GM12864 (cell line): ENCODE results near the gene RUFY2.
"Not testable (repeated sequence)": the region's sequence is repeated elsewhere in the genome, so short reads cannot be mapped to it uniquely, and the experiment has no call there.

Source experiments
- DNase-seq: peaks from one replicate; pipeline ENCODE4 v3.0.0-alpha.2; 2011; ENCODE audit warnings: low read depth
- H3K4me3 ChIP-seq: 2 replicates; pipeline ENCODE4 v1.5.1; 2011; ENCODE audit warnings: mild to moderate bottlenecking, low read depth, low read length, control low read depth
- TF ChIP-seq, protein P1 (sequence below): IDR thresholded peaks from 2 replicates; pipeline ENCODE4 v1.5.1; 2011; ENCODE audit warnings: low read depth, mild to moderate bottlenecking, moderate library complexity, low read length, control low read depth, inconsistent platforms; ENCODE audit errors: missing control alignments

RUFY2 gene

DNA sequence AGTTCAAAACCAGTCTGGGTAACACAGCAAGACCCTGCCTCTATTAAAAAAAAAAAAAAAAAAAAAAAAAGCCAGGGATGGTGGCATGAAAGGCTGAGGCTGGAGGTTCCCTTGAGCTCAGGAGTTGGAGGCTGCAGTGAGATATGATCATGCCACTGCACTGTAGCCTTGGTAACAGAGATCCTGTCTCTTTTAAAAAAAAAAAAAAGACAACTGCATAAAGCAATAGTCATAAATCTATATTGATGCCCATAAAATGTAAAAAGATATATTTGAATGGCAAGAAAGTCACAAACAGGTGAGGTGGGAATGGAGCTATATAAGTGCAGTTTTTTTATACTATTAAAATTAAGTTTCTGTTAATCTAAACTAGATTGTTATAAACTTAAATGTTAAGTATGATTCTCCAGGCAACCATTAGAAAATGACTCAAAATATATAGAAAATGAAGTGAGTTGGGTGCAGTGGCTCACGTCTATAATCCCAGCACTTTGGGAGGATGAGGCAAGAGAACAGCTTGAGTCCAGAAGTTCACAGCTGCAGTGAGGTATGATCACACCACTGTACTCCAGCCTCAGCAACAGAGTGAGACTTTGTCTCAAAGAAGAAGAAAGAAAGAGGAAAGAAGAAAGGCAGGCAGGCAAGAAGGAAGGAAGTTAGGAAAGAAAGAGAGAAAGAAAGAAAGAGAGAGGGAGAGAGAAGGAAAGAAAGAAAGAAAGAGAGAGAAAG, 88.6 kb downstream of the RUFY2 start:
- no peak overlapping the region for H3K4me3 ChIP-seq
- DNase-seq: no peak
- TF ChIP-seq, protein P1, sequence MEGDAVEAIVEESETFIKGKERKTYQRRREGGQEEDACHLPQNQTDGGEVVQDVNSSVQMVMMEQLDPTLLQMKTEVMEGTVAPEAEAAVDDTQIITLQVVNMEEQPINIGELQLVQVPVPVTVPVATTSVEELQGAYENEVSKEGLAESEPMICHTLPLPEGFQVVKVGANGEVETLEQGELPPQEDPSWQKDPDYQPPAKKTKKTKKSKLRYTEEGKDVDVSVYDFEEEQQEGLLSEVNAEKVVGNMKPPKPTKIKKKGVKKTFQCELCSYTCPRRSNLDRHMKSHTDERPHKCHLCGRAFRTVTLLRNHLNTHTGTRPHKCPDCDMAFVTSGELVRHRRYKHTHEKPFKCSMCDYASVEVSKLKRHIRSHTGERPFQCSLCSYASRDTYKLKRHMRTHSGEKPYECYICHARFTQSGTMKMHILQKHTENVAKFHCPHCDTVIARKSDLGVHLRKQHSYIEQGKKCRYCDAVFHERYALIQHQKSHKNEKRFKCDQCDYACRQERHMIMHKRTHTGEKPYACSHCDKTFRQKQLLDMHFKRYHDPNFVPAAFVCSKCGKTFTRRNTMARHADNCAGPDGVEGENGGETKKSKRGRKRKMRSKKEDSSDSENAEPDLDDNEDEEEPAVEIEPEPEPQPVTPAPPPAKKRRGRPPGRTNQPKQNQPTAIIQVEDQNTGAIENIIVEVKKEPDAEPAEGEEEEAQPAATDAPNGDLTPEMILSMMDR: no peak

DNA sequence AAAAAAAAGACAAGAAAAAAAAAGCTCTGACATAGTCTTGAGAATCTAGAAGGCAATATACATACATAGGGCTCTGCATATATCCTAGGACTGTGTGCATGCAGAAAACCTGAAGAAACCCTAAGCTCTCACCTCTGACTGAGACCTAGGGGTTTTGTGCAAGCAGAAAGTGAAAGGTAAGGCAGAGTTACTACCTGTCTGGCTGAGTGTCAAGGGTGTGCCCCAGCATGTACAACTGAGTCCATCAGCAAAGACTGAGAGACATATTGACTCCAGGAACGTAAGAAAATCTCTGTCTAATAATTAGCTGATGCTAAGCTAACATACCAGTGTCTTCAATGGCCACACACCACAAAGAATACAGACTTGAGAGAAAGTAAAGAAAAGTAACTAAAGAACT, 91.5 kb downstream of the RUFY2 start:
- TF ChIP-seq, protein P1: no peak
- DNase-seq: no peak
- H3K4me3 ChIP-seq: no peak overlapping the region

- not testable (repeated sequence) for DNase-seq, H3K4me3 ChIP-seq
Measured at GRCh38 chr10:68314930-68315329, 92.1 kb downstream of the RUFY2 start.

DNA sequence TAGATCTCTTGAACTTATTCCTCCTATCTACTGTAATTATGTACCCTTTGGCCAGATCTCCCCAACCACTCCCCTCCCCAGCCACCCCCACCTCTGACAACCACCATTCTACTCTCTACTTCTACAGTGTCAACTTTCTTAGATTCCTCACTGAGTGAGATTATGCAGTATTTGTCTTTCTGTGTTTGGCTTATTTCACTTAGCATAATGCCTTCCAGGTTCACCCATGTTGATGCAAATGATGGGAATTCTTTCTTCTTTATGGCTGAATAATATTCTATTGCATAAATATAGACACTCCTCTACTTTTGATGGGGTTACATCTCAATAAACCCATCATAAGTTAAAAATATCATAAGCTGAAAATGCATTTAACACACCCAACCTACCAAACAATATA, 96.5 kb downstream of the RUFY2 start:
- H3K4me3 ChIP-seq: no peak overlapping the region
- TF ChIP-seq, protein P1: no peak
- no peak for DNase-seq

DNA sequence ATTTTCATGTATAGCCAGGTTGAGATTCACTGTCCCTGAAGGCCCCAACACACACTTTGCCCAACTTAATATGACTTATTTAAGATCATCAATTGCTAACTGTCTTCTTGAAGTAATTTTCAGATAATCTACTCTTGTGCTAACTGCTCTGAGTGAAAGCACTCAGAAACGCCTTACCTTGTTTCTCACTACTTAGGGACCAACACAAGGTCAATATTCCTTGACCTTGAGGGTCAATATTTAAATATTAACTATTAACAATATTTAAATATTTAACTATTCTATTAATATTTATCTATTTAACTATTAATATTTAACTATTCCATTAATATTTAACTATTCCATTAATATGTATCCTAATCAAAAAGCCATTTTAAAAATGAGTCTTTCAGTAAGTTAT, 101.2 kb downstream of the RUFY2 start:
- DNase-seq: no peak
- no peak overlapping the region for H3K4me3 ChIP-seq
- TF ChIP-seq, protein P1: no peak

DNA sequence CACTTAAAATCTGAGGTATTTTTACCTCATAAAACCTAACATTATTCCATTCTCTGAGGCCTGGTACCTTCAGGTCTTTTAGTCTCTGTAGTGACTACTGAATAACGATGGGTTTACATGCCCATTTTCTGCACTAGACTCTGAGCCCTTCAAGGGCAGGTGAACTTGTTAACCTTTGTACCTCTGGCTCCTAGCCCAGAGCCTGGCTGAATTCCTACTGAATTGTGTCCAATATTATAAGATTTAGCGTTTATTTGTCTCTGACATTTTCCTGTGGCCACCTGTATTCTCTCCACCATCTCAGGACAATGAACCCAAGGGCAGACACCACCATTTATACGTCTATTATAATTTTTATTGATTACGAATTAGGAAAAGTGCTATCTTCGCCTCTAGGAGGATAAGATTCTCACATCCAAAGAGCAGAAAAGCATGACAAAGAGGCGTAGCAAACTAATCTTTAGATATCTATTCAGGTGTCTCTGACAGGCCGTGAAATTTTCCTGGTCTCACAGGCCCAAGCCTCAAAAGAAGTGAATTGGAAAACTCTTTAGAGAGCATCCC, 103.1 kb downstream of the RUFY2 start:
- TF ChIP-seq, protein P1: no peak
- DNase-seq: no peak
- H3K4me3 ChIP-seq: no peak overlapping the region

DNA sequence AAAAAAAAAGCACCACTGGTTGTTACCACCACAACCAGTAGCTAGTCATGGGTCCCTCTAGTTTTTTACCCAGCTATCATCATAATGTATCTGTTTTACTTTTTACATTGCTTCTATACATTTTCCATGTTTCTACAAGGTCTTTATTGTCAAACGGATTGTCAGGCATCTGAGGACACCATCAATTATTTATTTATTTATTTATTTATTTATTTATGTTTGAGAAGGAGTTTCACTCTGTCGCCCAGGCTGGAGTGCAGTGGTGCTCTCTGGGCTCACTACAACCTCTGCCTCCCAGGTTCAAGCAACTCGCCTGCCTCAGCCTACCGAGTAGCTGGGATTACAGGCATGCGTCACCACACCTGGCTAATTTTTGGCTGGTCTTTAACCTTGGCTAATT, 104.2 kb downstream of the RUFY2 start:
- TF ChIP-seq, protein P1: no peak
- no peak overlapping the region for H3K4me3 ChIP-seq
- no peak for DNase-seq
